Measurements from ENCODE around the gene ZFYVE19. TPM values are rescaled to one million over a fixed set of nuclear protein-coding genes. Genes with fewer than 3 reads are reported as not detected.

Gene ZFYVE19
- total and polyA plus RNA-seq, 2 of the 13 experiments (the other 11 are each of a cell fraction or from before 2014, with no cell fraction given): 23.3 to 44.0 TPM

DNA sequence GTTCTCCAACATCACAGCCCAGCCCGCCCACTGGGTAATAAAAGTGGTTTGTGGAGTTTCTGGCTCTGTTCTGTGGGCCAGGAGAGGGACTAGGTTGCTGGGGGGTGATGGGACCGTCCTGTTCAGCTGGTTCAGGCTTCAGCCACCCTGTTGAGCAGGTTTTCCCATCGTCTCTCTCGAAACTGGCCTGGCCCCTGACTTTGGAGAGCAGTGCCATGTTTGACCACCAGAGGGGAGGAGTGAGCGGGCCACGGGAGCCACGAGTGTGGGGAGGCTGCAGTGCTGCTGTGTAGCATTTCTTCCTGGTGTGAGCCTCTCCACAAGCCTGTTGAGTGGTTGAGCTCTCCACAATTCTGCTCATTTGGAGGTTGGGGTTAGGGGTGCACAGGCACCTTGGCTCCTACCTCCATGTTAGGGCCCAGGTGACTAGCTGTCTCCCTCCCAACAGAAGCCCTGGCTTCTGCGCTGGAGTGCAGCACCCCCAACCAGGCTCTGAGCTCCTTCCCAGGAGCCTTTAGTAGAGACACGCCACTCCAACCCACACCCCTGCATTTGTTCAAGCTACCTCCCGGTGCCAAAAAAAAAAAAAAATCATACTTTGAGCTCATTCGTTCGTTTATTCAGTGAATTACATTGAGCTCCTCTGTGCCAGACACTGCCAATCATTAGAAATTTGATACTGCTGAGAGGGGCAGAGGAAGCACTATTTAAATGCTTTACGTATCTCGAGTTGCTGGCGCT is 50.9 kb downstream of the ZFYVE19 start (continued):
- no peak for TF ChIP-seq FIP1L1 (IDR thresholded peaks at IDR 0.05; ENCODE audit: borderline replicate concordance, insufficient read depth, low read depth, low read length)
- no peak for TF ChIP-seq SPEN (CRISPR knock-in tag; IDR thresholded peaks at IDR 0.05; ENCODE audit: low read depth)
- no peak for TF ChIP-seq DMAP1 (CRISPR knock-in tag; IDR thresholded peaks at IDR 0.05)
- TF ChIP-seq ZNF331 (CRISPR knock-in tag; IDR thresholded peaks at IDR 0.05): no peak
- no peak for TF ChIP-seq ZC3H4 (CRISPR knock-in tag; IDR thresholded peaks at IDR 0.05; ENCODE audit: borderline replicate concordance)
- TF ChIP-seq RXRB (CRISPR knock-in tag; IDR thresholded peaks at IDR 0.05; ENCODE audit: borderline replicate concordance): peak; percentile 30; the same call in 1 of the 2 replicates
- TF ChIP-seq ZNF788 (CRISPR knock-in tag; IDR thresholded peaks at IDR 0.05; ENCODE audit: borderline replicate concordance): peak; percentile 57; the same call in 1 of the 2 replicates
- no peak for TF ChIP-seq NPAS2 (CRISPR knock-in tag; IDR thresholded peaks at IDR 0.05; ENCODE audit: borderline replicate concordance)
- TF ChIP-seq ATAD3A (CRISPR knock-in tag; IDR thresholded peaks at IDR 0.05): no peak
- no peak for TF ChIP-seq ZNF446 (CRISPR knock-in tag; IDR thresholded peaks at IDR 0.05)
- no peak for TF ChIP-seq ZNF101 (CRISPR knock-in tag; IDR thresholded peaks at IDR 0.05; ENCODE audit: borderline replicate concordance, low read depth)
- TF ChIP-seq, protein P1, sequence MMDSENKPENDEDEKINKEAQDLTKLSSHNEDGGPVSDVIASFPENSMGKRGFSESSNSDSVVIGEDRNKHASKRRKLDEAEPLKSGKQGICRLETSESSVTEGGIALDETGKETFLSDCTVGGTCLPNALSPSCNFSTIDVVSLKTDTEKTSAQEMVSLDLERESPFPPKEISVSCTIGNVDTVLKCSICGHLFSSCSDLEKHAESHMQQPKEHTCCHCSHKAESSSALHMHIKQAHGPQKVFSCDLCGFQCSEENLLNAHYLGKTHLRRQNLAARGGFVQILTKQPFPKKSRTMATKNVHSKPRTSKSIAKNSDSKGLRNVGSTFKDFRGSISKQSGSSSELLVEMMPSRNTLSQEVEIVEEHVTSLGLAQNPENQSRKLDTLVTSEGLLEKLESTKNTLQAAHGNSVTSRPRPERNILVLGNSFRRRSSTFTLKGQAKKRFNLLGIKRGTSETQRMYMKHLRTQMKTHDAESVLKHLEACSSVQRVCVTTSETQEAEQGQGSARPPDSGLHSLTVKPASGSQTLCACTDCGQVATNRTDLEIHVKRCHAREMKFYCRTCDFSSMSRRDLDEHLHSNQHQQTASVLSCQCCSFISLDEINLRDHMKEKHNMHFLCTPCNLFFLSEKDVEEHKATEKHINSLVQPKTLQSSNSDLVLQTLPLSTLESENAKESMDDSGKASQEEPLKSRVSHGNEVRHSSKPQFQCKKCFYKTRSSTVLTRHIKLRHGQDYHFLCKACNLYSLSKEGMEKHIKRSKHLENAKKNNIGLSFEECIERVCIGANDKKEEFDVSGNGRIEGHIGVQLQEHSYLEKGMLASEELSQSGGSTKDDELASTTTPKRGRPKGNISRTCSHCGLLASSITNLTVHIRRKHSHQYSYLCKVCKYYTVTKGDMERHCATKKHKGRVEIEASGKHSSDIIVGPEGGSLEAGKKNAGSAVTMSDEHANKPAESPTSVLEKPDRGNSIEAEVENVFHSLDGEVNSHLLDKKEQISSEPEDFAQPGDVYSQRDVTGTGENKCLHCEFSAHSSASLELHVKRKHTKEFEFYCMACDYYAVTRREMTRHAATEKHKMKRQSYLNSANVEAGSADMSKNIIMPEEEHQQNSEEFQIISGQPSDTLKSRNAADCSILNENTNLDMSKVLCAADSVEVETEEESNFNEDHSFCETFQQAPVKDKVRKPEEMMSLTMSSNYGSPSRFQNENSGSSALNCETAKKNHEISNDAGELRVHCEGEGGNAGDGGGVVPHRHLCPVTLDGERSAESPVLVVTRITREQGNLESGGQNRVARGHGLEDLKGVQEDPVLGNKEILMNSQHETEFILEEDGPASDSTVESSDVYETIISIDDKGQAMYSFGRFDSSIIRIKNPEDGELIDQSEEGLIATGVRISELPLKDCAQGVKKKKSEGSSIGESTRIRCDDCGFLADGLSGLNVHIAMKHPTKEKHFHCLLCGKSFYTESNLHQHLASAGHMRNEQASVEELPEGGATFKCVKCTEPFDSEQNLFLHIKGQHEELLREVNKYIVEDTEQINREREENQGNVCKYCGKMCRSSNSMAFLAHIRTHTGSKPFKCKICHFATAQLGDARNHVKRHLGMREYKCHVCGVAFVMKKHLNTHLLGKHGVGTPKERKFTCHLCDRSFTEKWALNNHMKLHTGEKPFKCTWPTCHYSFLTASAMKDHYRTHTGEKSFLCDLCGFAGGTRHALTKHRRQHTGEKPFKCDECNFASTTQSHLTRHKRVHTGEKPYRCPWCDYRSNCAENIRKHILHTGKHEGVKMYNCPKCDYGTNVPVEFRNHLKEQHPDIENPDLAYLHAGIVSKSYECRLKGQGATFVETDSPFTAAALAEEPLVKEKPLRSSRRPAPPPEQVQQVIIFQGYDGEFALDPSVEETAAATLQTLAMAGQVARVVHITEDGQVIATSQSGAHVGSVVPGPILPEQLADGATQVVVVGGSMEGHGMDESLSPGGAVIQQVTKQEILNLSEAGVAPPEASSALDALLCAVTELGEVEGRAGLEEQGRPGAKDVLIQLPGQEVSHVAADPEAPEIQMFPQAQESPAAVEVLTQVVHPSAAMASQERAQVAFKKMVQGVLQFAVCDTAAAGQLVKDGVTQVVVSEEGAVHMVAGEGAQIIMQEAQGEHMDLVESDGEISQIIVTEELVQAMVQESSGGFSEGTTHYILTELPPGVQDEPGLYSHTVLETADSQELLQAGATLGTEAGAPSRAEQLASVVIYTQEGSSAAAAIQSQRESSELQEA (CRISPR knock-in tag; IDR thresholded peaks at IDR 0.05; ENCODE audit: not compliant biosample characterization): no peak
- TF ChIP-seq ZNF350 (CRISPR knock-in tag; IDR thresholded peaks at IDR 0.05; ENCODE audit: borderline replicate concordance, low read depth): peak; percentile 47; the same call in 1 of the 2 replicates
- no peak for TF ChIP-seq POLR2A (IDR thresholded peaks at IDR 0.05; ENCODE audit: insufficient read depth in 1 of 2, low read depth in 2 of 2, low read length in 2 of 2)
- TF ChIP-seq ZNF878 (CRISPR knock-in tag; IDR thresholded peaks at IDR 0.05): no peak
- TF ChIP-seq ZNF24 (IDR thresholded peaks at IDR 0.05): peak; percentile 88
- TF ChIP-seq SAP130 (CRISPR knock-in tag; IDR thresholded peaks at IDR 0.05; ENCODE audit: low read depth): peak; percentile 66
- peak; percentile 31 for TF ChIP-seq XRCC5 (optimal IDR thresholded peaks at IDR 0.05; ENCODE audit: low read length)
- no peak for TF ChIP-seq ZNF382 (CRISPR knock-in tag; IDR thresholded peaks at IDR 0.05; ENCODE audit: borderline replicate concordance)
- no peak for TF ChIP-seq ZNF317 (CRISPR knock-in tag; IDR thresholded peaks at IDR 0.05)
- TF ChIP-seq ZNF136 (CRISPR knock-in tag; IDR thresholded peaks at IDR 0.05; ENCODE audit: low read depth): no peak
- TF ChIP-seq, protein P2, sequence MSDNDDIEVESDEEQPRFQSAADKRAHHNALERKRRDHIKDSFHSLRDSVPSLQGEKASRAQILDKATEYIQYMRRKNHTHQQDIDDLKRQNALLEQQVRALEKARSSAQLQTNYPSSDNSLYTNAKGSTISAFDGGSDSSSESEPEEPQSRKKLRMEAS (IDR thresholded peaks at IDR 0.05): peak; percentile 40; the same call in 1 of the 2 replicates
- TF ChIP-seq CHD4 (IDR thresholded peaks at IDR 0.05; ENCODE audit: borderline replicate concordance, low read length): no peak
- TF ChIP-seq ZNF605 (CRISPR knock-in tag; IDR thresholded peaks at IDR 0.05): 0 out of 2 replicates have a peak, but pooled peaks have one; percentile 57

All from HepG2 (cell line).